Astrocyte (in vitro differentiated cells and primary cell): ENCODE measurements around the gene KCNJ18. TPM values are rescaled to one million over a fixed set of nuclear protein-coding genes. Genes with fewer than 3 reads are reported as not detected.
"Not testable (repeated sequence)": the region's sequence is repeated elsewhere in the genome, so short reads cannot be mapped to it uniquely, and the experiment has no call there.

Source experiments
- DNase-seq: peaks from one replicate; pipeline ENCODE4 v3.0.0-alpha.2; 2010; ENCODE audit warnings: low read depth
- FAIRE-seq: peaks from 2 replicates; lab custom pipeline; 2011; peaks lifted over from hg19 to GRCh38; lab: Jason Lieb, UNC
- H2AFZ ChIP-seq: 2 replicates; pipeline ENCODE4 v1.6.0; 2012; ENCODE audit warnings: low read depth, low read length, inconsistent platforms
- H3K27ac ChIP-seq: 2 replicates; pipeline ENCODE4 v1.5.1; 2011; ENCODE audit warnings: low read depth, low read length, inconsistent platforms
- H3K27me3 ChIP-seq: 2 replicates; pipeline ENCODE4 v1.6.0; 2011; ENCODE audit warnings: low read length, inconsistent platforms; ENCODE audit not compliant: insufficient read depth
- H3K36me3 ChIP-seq: 2 replicates; pipeline ENCODE4 v1.5.1; 2011; ENCODE audit warnings: low read length, inconsistent platforms; ENCODE audit not compliant: insufficient read depth
- H3K4me1 ChIP-seq: 2 replicates; pipeline ENCODE4 v1.5.1; 2011; ENCODE audit warnings: low read length, inconsistent platforms; ENCODE audit not compliant: insufficient read depth
- H3K4me2 ChIP-seq: 2 replicates; pipeline ENCODE4 v1.6.0; 2012; ENCODE audit warnings: low read length, inconsistent platforms
- H3K4me3 ChIP-seq: 2 replicates; pipeline ENCODE4 v1.5.1; 2011; ENCODE audit warnings: low read depth, mild to moderate bottlenecking, low read length, inconsistent platforms; ENCODE audit not compliant: insufficient read depth
- H3K79me2 ChIP-seq: 2 replicates; pipeline ENCODE4 v1.6.0; 2012; ENCODE audit warnings: mild to moderate bottlenecking, low read length, inconsistent platforms; ENCODE audit not compliant: insufficient read depth
- H3K9ac ChIP-seq: 2 replicates; pipeline ENCODE4 v1.6.0; 2012; ENCODE audit warnings: mild to moderate bottlenecking, low read length, inconsistent platforms
- H3K9me3 ChIP-seq: 2 replicates; pipeline ENCODE4 v1.5.1; 2012; ENCODE audit warnings: low read depth, mild to moderate bottlenecking, low read length, inconsistent platforms; ENCODE audit not compliant: insufficient read depth
- H4K20me1 ChIP-seq: 2 replicates; pipeline ENCODE4 v1.6.0; 2012; ENCODE audit warnings: low read length, inconsistent platforms; ENCODE audit not compliant: insufficient read depth
- H3K27ac Mint-ChIP-seq: one replicate; pipeline ENCODE4 v1.8.0; 2021; ENCODE audit warnings: mild to moderate bottlenecking, mixed read lengths; ENCODE audit not compliant: unreplicated experiment
- H3K27me3 Mint-ChIP-seq: one replicate; pipeline ENCODE4 v1.8.0; 2021; ENCODE audit warnings: low read depth, mixed read lengths; ENCODE audit not compliant: unreplicated experiment
- H3K36me3 Mint-ChIP-seq: one replicate; pipeline ENCODE4 v1.8.0; 2021; ENCODE audit warnings: low read depth, mixed read lengths; ENCODE audit not compliant: unreplicated experiment
- H3K4me1 Mint-ChIP-seq: one replicate; pipeline ENCODE4 v1.8.0; 2021; ENCODE audit warnings: low read depth, mixed read lengths; ENCODE audit not compliant: unreplicated experiment
- H3K4me3 Mint-ChIP-seq: one replicate; pipeline ENCODE4 v1.8.0; 2021; ENCODE audit warnings: mild to moderate bottlenecking, moderate library complexity, mixed read lengths; ENCODE audit not compliant: unreplicated experiment
- H3K9me3 Mint-ChIP-seq: one replicate; pipeline ENCODE4 v1.8.0; 2021; ENCODE audit warnings: mild to moderate bottlenecking, mixed read lengths; ENCODE audit not compliant: unreplicated experiment
- total RNA-seq: library from RNA; stranded (reverse); gene quantifications from 2 replicates; pipeline ENCODE4 v1.2.1, GENCODE V29; 2021

The KCNJ18 gene
- total RNA-seq, 1 donor from 2014 or later = not detected

GRCh38 chr17:21693391-21693796 lies 1.1 kb downstream of the KCNJ18 start:
- H3K9me3 Mint-ChIP-seq = peaks cover 15% of the 10 kb centered on the region

GRCh38 chr17:21693937-21694336 lies 1.6 kb downstream of the KCNJ18 start:
- H3K4me3 Mint-ChIP-seq, H3K79me2 ChIP-seq, H3K4me1 ChIP-seq, H4K20me1 ChIP-seq, H2AFZ ChIP-seq, H3K36me3 ChIP-seq, H3K27me3 ChIP-seq, H3K27ac Mint-ChIP-seq, H3K4me2 ChIP-seq, H3K9me3 ChIP-seq, H3K36me3 Mint-ChIP-seq, H3K4me3 ChIP-seq, H3K4me1 Mint-ChIP-seq, H3K9ac ChIP-seq, FAIRE-seq, H3K27ac ChIP-seq, DNase-seq, H3K27me3 Mint-ChIP-seq: not testable (repeated sequence)
- H3K9me3 Mint-ChIP-seq = peaks cover 15% of the 10 kb centered on the region

More at GRCh38 chr17:21693391-21693796, 1.1 kb downstream of the KCNJ18 start:
- H3K27me3 Mint-ChIP-seq, H3K4me2 ChIP-seq, H3K9me3 ChIP-seq, H3K4me1 Mint-ChIP-seq, H3K79me2 ChIP-seq, H3K27ac Mint-ChIP-seq, H3K36me3 Mint-ChIP-seq, H4K20me1 ChIP-seq, FAIRE-seq, H2AFZ ChIP-seq, H3K4me3 Mint-ChIP-seq, H3K36me3 ChIP-seq, H3K4me3 ChIP-seq, H3K4me1 ChIP-seq, H3K27me3 ChIP-seq, H3K27ac ChIP-seq, H3K9ac ChIP-seq, DNase-seq: not testable (repeated sequence)

- not testable (repeated sequence) for H3K9me3 ChIP-seq, H3K4me3 ChIP-seq, H3K36me3 Mint-ChIP-seq, H3K4me2 ChIP-seq, H3K4me3 Mint-ChIP-seq, H4K20me1 ChIP-seq, H3K27me3 ChIP-seq, H3K4me1 Mint-ChIP-seq, H3K27ac Mint-ChIP-seq, H3K4me1 ChIP-seq, H3K79me2 ChIP-seq, H3K27ac ChIP-seq, FAIRE-seq, H3K36me3 ChIP-seq, DNase-seq, H2AFZ ChIP-seq, H3K9ac ChIP-seq, H3K27me3 Mint-ChIP-seq
- H3K9me3 Mint-ChIP-seq = peaks cover 10% of the 10 kb centered on the region
These were observed 3.9 kb downstream of the KCNJ18 start for GRCh38 chr17:21696227-21696626.

DNA sequence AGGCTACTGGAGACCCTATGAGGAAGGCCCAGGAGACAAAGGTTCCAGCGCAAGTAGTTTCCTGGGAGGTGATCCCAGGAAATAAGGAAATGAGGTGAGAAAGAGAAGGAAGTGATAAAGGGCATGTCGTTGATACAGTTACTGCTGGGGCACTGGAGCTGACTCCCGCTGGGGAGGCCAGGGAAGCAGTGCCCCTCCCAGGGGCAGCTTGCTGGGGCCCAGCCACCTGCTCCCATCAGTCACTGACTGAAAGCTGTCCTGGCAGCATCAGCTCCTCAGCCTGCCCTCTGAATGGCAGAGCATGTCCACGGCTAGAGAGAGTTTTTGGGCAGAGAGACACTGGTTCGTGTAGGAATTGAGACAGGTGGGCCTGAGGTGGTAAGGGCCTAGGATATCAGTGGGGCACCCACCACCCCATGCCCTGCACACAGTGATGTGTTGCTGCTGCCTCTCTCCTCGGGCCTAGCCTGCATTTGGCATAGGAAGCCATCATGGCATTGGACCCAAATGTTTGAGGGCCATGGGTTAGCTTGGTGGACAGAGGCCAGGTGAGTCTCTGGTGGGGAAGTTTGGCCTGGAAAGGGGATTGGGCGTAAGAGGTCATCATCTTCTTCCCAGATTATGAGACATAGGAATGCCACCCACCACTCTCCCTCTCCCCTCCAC lies 4.7 kb downstream of the KCNJ18 start:
- not testable (repeated sequence) for H3K9me3 ChIP-seq, H3K36me3 ChIP-seq, H3K4me3 Mint-ChIP-seq, H3K9ac ChIP-seq, H3K4me1 ChIP-seq, H3K4me3 ChIP-seq, H3K27me3 ChIP-seq, H3K4me1 Mint-ChIP-seq, H4K20me1 ChIP-seq, DNase-seq, H2AFZ ChIP-seq, H3K9me3 Mint-ChIP-seq, H3K79me2 ChIP-seq, H3K4me2 ChIP-seq, H3K27ac Mint-ChIP-seq, FAIRE-seq, H3K27me3 Mint-ChIP-seq, H3K27ac ChIP-seq, H3K36me3 Mint-ChIP-seq

DNA sequence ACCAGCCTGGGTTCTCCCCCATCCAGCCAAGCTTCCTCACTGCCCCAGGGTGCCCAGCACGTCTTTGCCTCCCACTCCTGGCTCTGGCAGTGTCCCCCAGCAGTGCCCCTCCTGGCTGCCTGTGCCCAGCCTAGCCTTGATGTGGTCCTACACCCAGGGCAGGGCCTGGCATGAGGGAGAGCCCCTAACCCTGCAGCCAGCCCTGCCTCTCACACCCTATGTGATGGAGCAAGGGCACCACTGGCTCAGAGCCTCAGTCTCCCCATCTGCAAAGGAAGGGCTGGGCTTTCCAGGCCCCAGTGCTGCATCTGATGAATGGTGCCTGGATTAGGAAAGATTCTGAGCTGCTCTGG lies 5.2 kb downstream of the KCNJ18 start:
- H4K20me1 ChIP-seq, H3K9me3 Mint-ChIP-seq, H3K27me3 Mint-ChIP-seq, H3K9me3 ChIP-seq, H3K4me3 ChIP-seq, H3K27ac Mint-ChIP-seq, DNase-seq, H2AFZ ChIP-seq, H3K4me2 ChIP-seq, H3K4me1 Mint-ChIP-seq, H3K9ac ChIP-seq, H3K4me1 ChIP-seq, H3K27ac ChIP-seq, FAIRE-seq, H3K36me3 Mint-ChIP-seq, H3K27me3 ChIP-seq, H3K36me3 ChIP-seq, H3K79me2 ChIP-seq, H3K4me3 Mint-ChIP-seq: not testable (repeated sequence)

GRCh38 chr17:21698437-21699075 lies 6.2 kb downstream of the KCNJ18 start:
- H3K27ac Mint-ChIP-seq, H3K4me2 ChIP-seq, H3K9me3 ChIP-seq, DNase-seq, H3K79me2 ChIP-seq, H3K27me3 ChIP-seq, H3K27ac ChIP-seq, H3K36me3 Mint-ChIP-seq, H4K20me1 ChIP-seq, FAIRE-seq, H3K9me3 Mint-ChIP-seq, H2AFZ ChIP-seq, H3K4me1 Mint-ChIP-seq, H3K27me3 Mint-ChIP-seq, H3K4me1 ChIP-seq, H3K4me3 Mint-ChIP-seq, H3K4me3 ChIP-seq, H3K36me3 ChIP-seq, H3K9ac ChIP-seq: not testable (repeated sequence)
